NCI-H2107 treated with DMSO at 0.1 percent for 48 hours (cell line): ENCODE measurements around the gene PSMD2.

ENCODE experiments used
- DNase-seq: peaks from one replicate; lab custom pipeline; 2025; ENCODE audit not compliant: unreplicated experiment; lab: John Stamatoyannopoulos, UW

The PSMD2 gene

DNA sequence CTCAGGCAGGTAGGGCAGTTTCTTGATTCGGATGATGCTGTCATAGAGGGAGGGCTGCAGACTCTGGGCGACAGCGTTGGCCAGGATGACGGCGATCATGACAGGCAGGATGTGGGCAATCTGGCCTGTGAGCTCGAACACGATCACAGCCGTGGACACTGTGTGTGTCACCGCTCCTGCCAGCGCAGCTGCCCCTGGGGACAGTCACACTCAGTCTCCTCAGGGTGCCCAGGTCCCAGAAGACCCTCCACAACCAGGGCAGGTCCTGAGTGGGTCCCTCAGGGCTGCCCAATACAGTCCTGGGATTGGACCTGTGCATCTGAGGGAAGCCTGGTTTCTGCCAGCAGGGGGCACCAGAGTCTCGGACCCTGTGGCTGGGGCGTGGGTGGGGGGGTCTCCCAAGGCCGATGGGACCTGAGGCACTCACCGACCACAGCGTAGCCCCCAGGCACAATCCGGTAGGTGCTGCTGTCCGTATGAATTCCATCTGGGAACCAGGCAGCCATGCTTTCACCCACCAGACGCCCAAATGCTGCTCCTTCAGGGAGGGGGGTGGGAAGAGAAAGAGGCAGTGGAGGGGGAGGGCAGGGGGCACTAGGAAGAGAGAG is 55.2 kb downstream of the PSMD2 start:
- DNase-seq: no peak

DNA sequence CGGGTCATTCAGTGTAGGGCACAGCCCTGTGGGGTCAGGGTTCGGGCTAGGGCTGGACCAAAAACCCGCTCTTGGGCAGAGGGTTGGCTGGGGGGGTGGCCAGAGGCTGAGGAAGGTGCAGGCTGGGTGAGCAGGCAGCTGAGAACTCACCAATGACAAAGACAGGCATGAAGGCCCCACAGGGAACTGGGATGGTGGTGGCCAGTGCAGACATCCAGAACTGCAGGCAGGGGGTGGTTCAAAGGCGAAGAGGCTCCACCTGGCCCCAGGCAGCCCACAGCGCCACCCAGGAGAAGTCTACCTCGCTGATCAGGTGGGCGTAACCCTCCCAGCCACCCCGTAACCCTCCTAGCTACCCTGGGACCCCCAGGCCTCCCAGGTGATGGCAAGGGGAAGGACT is 55.7 kb downstream of the PSMD2 start:
- no peak for DNase-seq

DNA sequence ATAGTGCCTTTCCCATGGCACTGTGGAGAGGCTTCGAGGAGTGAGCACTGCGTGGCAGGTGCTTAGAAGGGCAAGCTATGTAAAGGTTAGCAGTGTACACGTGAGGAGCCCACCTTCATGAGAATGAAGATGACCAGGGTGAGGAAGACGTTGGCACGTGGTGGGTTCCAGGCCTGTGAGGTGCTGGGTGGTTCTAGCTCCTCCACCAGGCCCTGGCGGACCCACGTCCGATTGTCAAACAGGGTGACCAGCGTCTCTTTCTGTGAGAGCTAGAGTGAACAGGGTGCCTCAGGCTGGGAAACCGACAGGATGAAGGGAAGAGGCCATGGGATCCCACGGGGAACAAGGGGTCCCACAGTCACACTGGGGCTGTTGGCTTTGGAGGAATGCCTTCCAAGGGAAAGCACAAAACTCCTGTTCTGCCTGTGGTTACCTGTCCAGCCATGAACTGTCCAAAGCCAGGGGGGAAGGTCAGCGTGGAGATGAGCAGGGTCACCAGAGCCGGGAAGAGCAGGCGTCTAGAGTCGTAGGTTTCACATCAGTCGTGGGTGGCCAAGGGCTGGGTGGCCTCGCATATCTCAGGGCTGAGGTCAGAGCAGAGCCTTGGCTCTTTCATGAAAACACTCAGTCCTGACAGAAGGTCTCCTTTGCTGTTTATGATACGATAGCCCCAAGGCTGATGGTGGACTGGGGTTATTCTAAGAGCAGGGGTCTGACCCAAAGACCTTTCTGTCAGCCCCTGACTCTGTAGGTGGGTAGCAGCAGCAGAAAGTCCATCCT is 56.4 kb downstream of the PSMD2 start:
- no peak for DNase-seq

DNA sequence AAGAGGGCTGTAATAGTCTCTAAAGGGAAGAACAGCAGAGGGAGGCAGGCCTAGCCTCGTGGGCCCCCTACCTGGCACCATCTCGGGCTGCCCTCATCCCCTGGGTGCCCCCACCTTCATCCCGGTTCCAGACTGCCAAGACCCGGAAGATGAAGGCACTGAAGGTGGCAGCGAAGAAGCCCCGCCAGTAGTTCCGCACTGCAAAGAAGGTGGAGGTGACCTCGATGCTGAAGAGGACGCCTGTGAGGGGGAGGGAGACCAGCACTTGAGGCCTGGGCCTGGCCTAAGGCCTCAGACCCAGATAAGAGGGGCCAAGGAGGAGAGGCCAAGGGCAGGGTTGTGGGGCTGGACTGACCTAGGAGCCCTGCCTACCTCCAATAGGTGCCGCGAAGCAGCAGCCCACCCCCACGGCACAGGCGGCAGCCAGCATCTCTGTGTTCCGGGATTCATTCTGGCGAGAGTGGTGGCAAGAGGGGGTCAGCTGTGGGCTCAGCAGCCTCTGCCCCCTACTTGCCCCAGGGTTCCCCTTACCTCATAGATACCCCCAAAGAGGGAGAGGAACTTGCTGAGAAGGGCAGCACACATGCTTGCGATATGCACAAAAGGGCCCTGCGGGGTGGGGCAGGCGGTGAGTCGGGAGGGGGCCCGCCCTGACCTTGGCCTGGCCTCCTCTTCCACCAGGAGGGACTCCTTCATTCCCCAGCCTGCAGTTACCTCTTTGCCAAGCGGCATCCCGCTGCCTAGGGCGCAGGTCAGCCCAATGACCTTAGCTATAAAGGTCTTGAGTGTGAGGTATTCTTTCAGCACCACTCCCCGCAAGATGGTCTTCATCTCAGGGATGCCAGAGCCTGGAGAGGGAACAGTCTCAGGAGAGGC is 58.4 kb downstream of the PSMD2 start:
- no peak for DNase-seq

GRCh38 chr3:184358124-184358767 is 59.2 kb downstream of the PSMD2 start:
- no peak for DNase-seq
